Sigmoid colon (tissue), 7 donors: ENCODE measurements around the gene KLK4. TPM values are rescaled to one million over a fixed set of nuclear protein-coding genes. Genes with fewer than 3 reads are reported as not detected.

Source experiments
- DNase-seq: peaks from one replicate; pipeline ENCODE4 v3.0.0-alpha.2; 2019
- H3K27ac ChIP-seq, 4 donors: fragments of 200-600 bp; sonication (generic); one replicate each; pipeline ENCODE4 v1.5.1; 2016 to 2019; ENCODE audit warnings: mild to moderate bottlenecking in 1 of 4
- H3K27me3 ChIP-seq, 3 donors: fragments of 200-600 bp; sonication (generic); one replicate each; pipeline ENCODE4 v1.5.1; 2019; ENCODE audit warnings: mild to moderate bottlenecking in 1 of 3
- H3K36me3 ChIP-seq, 4 donors: fragments of 200-600 bp; sonication (generic); one replicate each; pipeline ENCODE4 v1.5.1; 2016 to 2019
- H3K4me1 ChIP-seq, 4 donors: fragments of 200-600 bp; sonication (generic); one replicate each; pipeline ENCODE4 v1.5.1; 2017 to 2019
- H3K4me3 ChIP-seq, 4 donors: fragments of 200-600 bp; sonication (generic); one replicate each; pipeline ENCODE4 v1.5.1; 2017 to 2019; ENCODE audit warnings: mild to moderate bottlenecking in 2 of 4, moderate library complexity in 1 of 4
- H3K9me3 ChIP-seq, 4 donors: fragments of 200-600 bp in 3 of 4; sonication (generic) in 3 of 4; one replicate each; pipeline versions ENCODE4 v1.5.1 to v1.6.1; 2013 to 2019
- EP300 ChIP-seq, 4 donors: sonication (generic); formaldehyde crosslinking; IDR thresholded peaks; one replicate each; pipeline ENCODE4 v1.6.1; 2017; ENCODE audit warnings: antibody characterized with exemption in 4 of 4
- POLR2A ChIP-seq, 2 donors: fragments of 450-650 bp; IDR thresholded peaks; one replicate each; pipeline ENCODE4 v1.6.1; 2016; ENCODE audit warnings: antibody characterized with exemption in 2 of 2, mild to moderate bottlenecking in 2 of 2, moderate library complexity in 2 of 2
- POLR2AphosphoS5 ChIP-seq, 4 donors: sonication (generic); formaldehyde crosslinking; IDR thresholded peaks; one replicate each; pipeline ENCODE4 v1.6.1; 2017; ENCODE audit warnings: antibody characterized with exemption in 4 of 4
- WGBS, 2 donors: extraction: QIAGEN DNeasy Blood & Tissue Kit; methylation state at CpG; one replicate each; pipeline ENCODE4 v1.1.7; 2013; 5-methylcytosine and 5-hydroxymethylcytosine counted together
- intact Hi-C: fragments of 100-400 bp; cut with DNase I; formaldehyde crosslinking; loops from one replicate; pipeline ENCODE4 v1.15.1; 2023
- polyA plus RNA-seq, 3 donors: library from polyadenylated mRNA; stranded (reverse); fragments of 200-250 nt; gene quantifications; one replicate each; pipeline ENCODE4 v1.2.3, GENCODE V29; 2013
- total RNA-seq, 4 donors: library from RNA; depleted of rRNA; stranded (reverse); fragments of >200 nt; gene quantifications; one replicate each; pipeline ENCODE4 v1.1.0, GENCODE V29; 2016
- TF ChIP-seq, protein P1 (sequence below), 4 experiments: fragments of 450-650 bp in 3 of 4; fragments of 200-600 bp in 1 of 4; IDR thresholded peaks; one replicate each; pipeline ENCODE4 v1.5.1; 2016 to 2019; ENCODE audit warnings: antibody characterized with exemption in 4 of 4, mild to moderate bottlenecking in 3 of 4, moderate library complexity in 2 of 4
- donor health status: healthy with polysubstance abuse.
- donor health status: Bipolar disorder and iron deficiency.
- donor health status: healthy.

KLK4 gene
- total and polyA plus RNA-seq, 7 donors = 0.39 to 2.8 (median 1.2) TPM; not detected in 4

DNA sequence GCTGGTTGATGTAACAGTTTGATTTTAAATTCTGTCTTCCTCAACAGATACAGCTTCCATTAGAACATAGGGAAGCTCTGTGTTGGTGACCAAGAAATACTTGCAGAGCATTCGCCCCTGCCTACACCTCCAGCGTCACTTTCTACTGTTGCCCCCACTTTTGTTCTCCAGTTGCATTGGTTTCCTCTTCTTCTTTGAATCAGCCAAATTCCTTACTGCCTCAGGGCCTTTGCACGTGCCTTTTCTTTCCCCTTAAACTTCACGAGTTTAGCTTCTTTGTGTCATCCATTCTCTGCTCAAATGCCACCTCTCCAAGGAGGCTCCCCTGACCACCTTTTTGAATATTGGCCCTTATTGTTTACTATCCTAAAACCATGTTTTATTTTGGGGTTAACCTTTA lies 35.9 kb upstream of the KLK4 start:
- Histone ChIP-seq H3K4me1 (no peaks in the 10 kb centered on the region), H3K36me3 (no peaks in the 10 kb centered on the region), H3K27ac (no peak overlapping the region), H3K4me3 (no peak overlapping the region), H3K9me3 (no peaks in the 10 kb centered on the region), H3K27me3 (peaks cover 0 to 20% (median 8%) of the 10 kb centered on the region in 3 donors)
- intact Hi-C loops = no loop called here
- no peak for DNase-seq
- TF ChIP-seq POLR2AphosphoS5 (IDR thresholded peaks at IDR 0.05) (no peak), EP300 (IDR thresholded peaks at IDR 0.05) (no peak), POLR2A (IDR thresholded peaks at IDR 0.05) (no peak)
- TF ChIP-seq, protein P1, sequence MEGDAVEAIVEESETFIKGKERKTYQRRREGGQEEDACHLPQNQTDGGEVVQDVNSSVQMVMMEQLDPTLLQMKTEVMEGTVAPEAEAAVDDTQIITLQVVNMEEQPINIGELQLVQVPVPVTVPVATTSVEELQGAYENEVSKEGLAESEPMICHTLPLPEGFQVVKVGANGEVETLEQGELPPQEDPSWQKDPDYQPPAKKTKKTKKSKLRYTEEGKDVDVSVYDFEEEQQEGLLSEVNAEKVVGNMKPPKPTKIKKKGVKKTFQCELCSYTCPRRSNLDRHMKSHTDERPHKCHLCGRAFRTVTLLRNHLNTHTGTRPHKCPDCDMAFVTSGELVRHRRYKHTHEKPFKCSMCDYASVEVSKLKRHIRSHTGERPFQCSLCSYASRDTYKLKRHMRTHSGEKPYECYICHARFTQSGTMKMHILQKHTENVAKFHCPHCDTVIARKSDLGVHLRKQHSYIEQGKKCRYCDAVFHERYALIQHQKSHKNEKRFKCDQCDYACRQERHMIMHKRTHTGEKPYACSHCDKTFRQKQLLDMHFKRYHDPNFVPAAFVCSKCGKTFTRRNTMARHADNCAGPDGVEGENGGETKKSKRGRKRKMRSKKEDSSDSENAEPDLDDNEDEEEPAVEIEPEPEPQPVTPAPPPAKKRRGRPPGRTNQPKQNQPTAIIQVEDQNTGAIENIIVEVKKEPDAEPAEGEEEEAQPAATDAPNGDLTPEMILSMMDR (IDR thresholded peaks at IDR 0.05) = no peak
- WGBS, 2 donors = 83 to 90% methylated on average over 4 of the region's 4 CpGs

DNA sequence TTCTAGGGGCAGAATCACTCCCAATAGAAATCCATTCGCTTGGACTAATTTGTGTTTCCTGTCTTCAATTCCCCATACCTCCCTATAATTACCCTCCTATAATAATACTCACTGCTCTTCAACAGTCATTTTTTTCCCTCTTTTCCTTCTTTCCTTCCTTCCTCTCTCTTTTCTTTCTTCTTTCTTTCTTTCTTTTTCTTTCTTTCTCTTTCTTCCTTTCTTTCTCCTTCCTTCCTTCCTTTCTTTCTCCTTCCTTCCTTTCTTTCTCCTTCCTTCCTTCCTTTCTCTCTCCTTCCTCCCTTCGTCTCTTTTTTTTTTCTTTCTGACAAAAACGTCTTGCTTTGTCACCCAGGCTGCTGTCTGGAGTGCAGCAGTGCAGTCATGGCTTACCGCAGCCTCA lies 33.6 kb upstream of the KLK4 start:
- Histone ChIP-seq H3K4me3 (no peak overlapping the region), H3K27ac (no peak overlapping the region), H3K9me3 (no peaks in the 10 kb centered on the region), H3K4me1 (no peaks in the 10 kb centered on the region), H3K27me3 (peaks cover 0 to 5% (median under 1%) of the 10 kb centered on the region in 3 donors), H3K36me3 (no peaks in the 10 kb centered on the region)
- DNase-seq = no peak
- no peak for TF ChIP-seq POLR2A (IDR thresholded peaks at IDR 0.05)
- TF ChIP-seq POLR2AphosphoS5 (IDR thresholded peaks at IDR 0.05) = no peak
- TF ChIP-seq EP300 (IDR thresholded peaks at IDR 0.05) = no peak
- TF ChIP-seq, protein P1 (IDR thresholded peaks at IDR 0.05) = no peak
- WGBS, 2 donors = 65 to 66% methylated on average over 4 of the region's 4 CpGs
- intact Hi-C loops = no loop called here

DNA sequence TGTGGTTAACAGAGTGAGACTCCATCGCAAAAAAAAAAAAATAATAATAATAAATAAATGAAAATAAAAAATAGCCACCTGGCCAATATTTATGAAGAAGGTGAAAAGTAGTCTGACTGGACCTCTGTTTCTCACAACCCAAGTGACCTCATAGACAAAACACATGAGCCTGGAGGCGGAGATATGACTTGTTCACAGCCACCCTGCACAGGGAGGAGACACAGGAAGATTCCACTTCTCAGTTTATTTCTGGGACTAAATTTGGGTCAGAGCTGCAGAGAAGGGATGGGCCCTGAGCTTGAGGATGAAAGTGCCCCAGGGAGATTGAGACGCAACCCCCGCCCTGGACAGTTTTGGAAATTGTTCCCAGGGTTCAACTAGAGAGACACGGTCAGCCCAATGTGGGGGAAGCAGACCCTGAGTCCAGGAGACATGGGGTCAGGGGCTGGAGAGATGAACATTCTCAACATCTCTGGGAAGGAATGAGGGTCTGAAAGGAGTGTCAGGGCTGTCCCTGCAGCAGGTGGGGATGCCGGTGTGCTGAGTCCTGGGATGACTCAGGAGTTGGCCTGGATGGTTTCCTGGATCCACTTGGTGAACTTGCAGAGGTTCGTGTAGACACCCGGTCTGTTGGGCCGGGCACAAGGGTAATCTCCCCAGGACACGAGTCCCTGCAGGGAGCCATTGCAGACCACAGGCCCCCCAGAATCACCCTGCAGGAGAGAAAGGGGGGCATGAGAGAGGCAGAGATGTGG lies 32.1 kb upstream of the KLK4 start:
- H3K9me3 ChIP-seq = peaks cover 0 to 8% (median 0%) of the 10 kb centered on the region in 4 donors
- no peaks in the 10 kb centered on the region for H3K4me1 ChIP-seq
- peaks cover 0 to 11% (median 0%) of the 10 kb centered on the region in 3 donors for H3K27me3 ChIP-seq
- no peak for TF ChIP-seq POLR2AphosphoS5 (IDR thresholded peaks at IDR 0.05)
- TF ChIP-seq, protein P1 (IDR thresholded peaks at IDR 0.05) = no peak
- TF ChIP-seq EP300 (IDR thresholded peaks at IDR 0.05) = no peak
- no peak for TF ChIP-seq POLR2A (IDR thresholded peaks at IDR 0.05)
- H3K27ac ChIP-seq = no peak overlapping the region
- H3K36me3 ChIP-seq = no peaks in the 10 kb centered on the region
- H3K4me3 ChIP-seq = no peak overlapping the region
- WGBS, 2 donors = 82 to 84% methylated on average over 10 of the region's 10 CpGs
- intact Hi-C loops = no loop called here
- no peak for DNase-seq

DNA sequence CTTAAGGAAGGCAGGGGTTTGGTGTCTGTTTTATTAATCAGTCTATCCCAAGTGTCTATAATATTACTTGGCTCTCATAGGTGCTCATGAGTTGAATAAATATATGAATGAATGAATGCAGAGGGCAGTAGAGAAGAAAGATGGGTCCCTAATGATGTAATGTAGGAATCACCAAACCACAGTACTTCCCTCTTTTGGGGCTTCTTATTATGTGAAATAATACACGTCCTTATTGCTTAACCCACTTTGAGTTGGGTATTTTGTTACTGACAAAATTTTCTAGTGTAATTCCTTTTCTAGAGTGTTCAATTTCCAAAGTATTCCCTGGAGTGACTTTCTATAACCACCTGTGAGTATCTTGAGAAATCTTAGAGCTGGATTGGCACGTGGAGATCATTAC lies 28.4 kb upstream of the KLK4 start:
- TF ChIP-seq POLR2A (IDR thresholded peaks at IDR 0.05) (no peak), EP300 (IDR thresholded peaks at IDR 0.05) (no peak), POLR2AphosphoS5 (IDR thresholded peaks at IDR 0.05) (no peak)
- TF ChIP-seq, protein P1 (IDR thresholded peaks at IDR 0.05) = no peak
- H3K27me3 ChIP-seq = peaks cover 0 to 21% (median 3%) of the 10 kb centered on the region in 3 donors

More for the DNA sequence above, 28.4 kb upstream of the KLK4 start:
- DNase-seq = no peak
- 80 to 84% methylated on average over 2 of the region's 2 CpGs for WGBS, 2 donors
- Histone ChIP-seq H3K36me3 (no peaks in the 10 kb centered on the region), H3K27ac (no peak overlapping the region), H3K4me3 (no peak overlapping the region), H3K4me1 (no peaks in the 10 kb centered on the region), H3K9me3 (peaks cover 0 to 8% (median 0%) of the 10 kb centered on the region in 4 donors)
- intact Hi-C loops = no loop called here
